Measurements from ENCODE around the gene MLLT3. TPM values are rescaled to one million over a fixed set of nuclear protein-coding genes. Genes with fewer than 3 reads are reported as not detected.

MLLT3 gene
- total and polyA plus RNA-seq, 2 donors (not counting 3 experiments of a cell fraction or from before 2014, with no cell fraction given) = 6.1 to 10.0 TPM

GRCh38 chr9:20319641-20320337, 302.5 kb downstream of the MLLT3 start:
- intact Hi-C loops (cut with micrococcal nuclease) = no loop called here
- Histone ChIP-seq H3K9me1 (replicated peaks; ENCODE audit: control insufficient read depth, extremely low read depth, insufficient read depth, low read length) (no peaks in the 10 kb centered on the region), H2AFZ (ENCODE audit: low read depth, low read length) (no peak overlapping the region), H3K79me2 (ENCODE audit: control insufficient read depth, insufficient read depth, low read length) (no peaks in the 10 kb centered on the region), H4K20me1 (replicated peaks; ENCODE audit: control insufficient read depth, extremely low read depth, insufficient read depth, low read length) (no peaks in the 10 kb centered on the region), H3K4me3 (replicated peaks in 1 of 3; ENCODE audit: insufficient read depth in 1 of 3, low read depth in 1 of 3, low read length in 3 of 3) (no peak overlapping the region), H3K4me2 (ENCODE audit: insufficient read depth, low read length) (no peak overlapping the region), H3K9me3 (replicated peaks; ENCODE audit: control insufficient read depth, insufficient read depth, low read length) (no peaks in the 10 kb centered on the region), H3K36me3 (ENCODE audit: control insufficient read depth in 2 of 2, extremely low read depth in 1 of 2, insufficient read depth in 2 of 2, low read length in 2 of 2) (no peaks in the 10 kb centered on the region), H3K27me3 (ENCODE audit: control insufficient read depth in 2 of 2, insufficient read depth in 2 of 2, low read length in 2 of 2) (peaks cover 0 to 1% of the 10 kb centered on the region in 2 experiments), H3K4me1 (ENCODE audit: control insufficient read depth, extremely low read depth, insufficient read depth, low read length) (no peaks in the 10 kb centered on the region), H3K9ac (replicated peaks; ENCODE audit: extremely low read depth, insufficient read depth, low read length) (no peak overlapping the region), H3K27ac (ENCODE audit: insufficient read depth, low read depth, low read length) (no peak overlapping the region)
- no TSS peak for BruUV-seq (replicated peaks)
- TF ChIP-seq MYC (IDR thresholded peaks at IDR 0.05; ENCODE audit: low read depth, low read length) (no peak), GATA2 (IDR thresholded peaks at IDR 0.05; ENCODE audit: insufficient read depth, insufficient read length, low read depth, low read length) (no peak), MAX (IDR thresholded peaks at IDR 0.05; ENCODE audit: insufficient read depth, insufficient read length) (no peak), POLR2A (IDR thresholded peaks at IDR 0.05; ENCODE audit: low read depth, low read length) (no peak), CTCF (IDR thresholded peaks at IDR 0.05; ENCODE audit: extremely low read depth in 1 of 2, insufficient read depth in 1 of 2, low read depth in 1 of 2, low read length in 2 of 2) (no peak), EZH2 (IDR thresholded peaks at IDR 0.05; ENCODE audit: borderline replicate concordance, low read depth, low read length, severe bottlenecking) (no peak), POLR2AphosphoS5 (IDR thresholded peaks at IDR 0.05; ENCODE audit: insufficient read depth, low read depth, low read length) (no peak), FOS (IDR thresholded peaks at IDR 0.05; ENCODE audit: borderline replicate concordance, insufficient read depth, low read length) (no peak), JUN (IDR thresholded peaks at IDR 0.05; ENCODE audit: borderline replicate concordance, insufficient read depth, insufficient read length, low read depth) (no peak)
- dilution Hi-C loops (cut with MboI; ENCODE audit: extremely low pct_ligation_motif_present, low sequenced_read_pairs) = no loop called here
- POLR2A ChIA-PET = no interaction called here
- CTCF ChIA-PET = interaction anchor here (0.6 to 1.3 kb wide), 3 partner anchors 10 to 621 kb away, joined by 3 to 4 read pairs (median 3); no protein-coding TSS in a partner anchor
- DNase-seq (ENCODE audit: low read depth, low spot score) (no peak), FAIRE-seq (no peak)

All from endothelial cell of umbilical vein (primary cell).